IMR-90 (cell line): ENCODE results near the gene ITGA3.

Source experiments
- CEBPB ChIP-seq: IDR thresholded peaks from 2 replicates; pipeline ENCODE4 v1.6.1; 2012; ENCODE audit warnings: low read depth, low read length, improper control_type of control experiment
- CTCF ChIP-seq: conservative IDR thresholded peaks from 2 replicates; pipeline ENCODE4 v1.5.1; 2012; ENCODE audit warnings: mild to moderate bottlenecking, low read depth, low read length, improper control_type of control experiment
- ELK1 ChIP-seq: fragments of 150-350 bp; IDR thresholded peaks from 2 replicates; pipeline ENCODE4 v1.6.1; 2016; ENCODE audit warnings: low read depth, mild to moderate bottlenecking, low read length, moderate library complexity, borderline replicate concordance
- MAFK ChIP-seq: IDR thresholded peaks from 2 replicates; pipeline ENCODE4 v1.6.1; 2012; ENCODE audit warnings: low read depth, low read length, improper control_type of control experiment
- MXI1 ChIP-seq: IDR thresholded peaks from 2 replicates; pipeline ENCODE4 v1.6.1; 2012; ENCODE audit warnings: low read depth, mild to moderate bottlenecking, low read length, moderate library complexity, borderline replicate concordance
- POLR2A ChIP-seq: IDR thresholded peaks from 2 replicates; pipeline ENCODE4 v1.6.1; 2012; ENCODE audit warnings: mild to moderate bottlenecking, low read depth, low read length
- RFX5 ChIP-seq: IDR thresholded peaks from 2 replicates; pipeline ENCODE4 v1.8.0; 2012; ENCODE audit warnings: low read depth, mild to moderate bottlenecking, low read length, moderate library complexity
- USF2 ChIP-seq: fragments of 150-350 bp; IDR thresholded peaks from 2 replicates; pipeline ENCODE4 v1.6.1; 2017; ENCODE audit warnings: mild to moderate bottlenecking, antibody characterized with exemption, low read length, low read depth

GRCh38 chr17:50029185-50029584 is 26.7 kb upstream of the ITGA3 start:
- TF ChIP-seq POLR2A (no peak), CTCF (no peak), ELK1 (no peak), MXI1 (no peak), RFX5 (no peak), MAFK (no peak), USF2 (no peak), CEBPB (no peak)
